Measurements from ENCODE around the gene TMTC1.

DNA sequence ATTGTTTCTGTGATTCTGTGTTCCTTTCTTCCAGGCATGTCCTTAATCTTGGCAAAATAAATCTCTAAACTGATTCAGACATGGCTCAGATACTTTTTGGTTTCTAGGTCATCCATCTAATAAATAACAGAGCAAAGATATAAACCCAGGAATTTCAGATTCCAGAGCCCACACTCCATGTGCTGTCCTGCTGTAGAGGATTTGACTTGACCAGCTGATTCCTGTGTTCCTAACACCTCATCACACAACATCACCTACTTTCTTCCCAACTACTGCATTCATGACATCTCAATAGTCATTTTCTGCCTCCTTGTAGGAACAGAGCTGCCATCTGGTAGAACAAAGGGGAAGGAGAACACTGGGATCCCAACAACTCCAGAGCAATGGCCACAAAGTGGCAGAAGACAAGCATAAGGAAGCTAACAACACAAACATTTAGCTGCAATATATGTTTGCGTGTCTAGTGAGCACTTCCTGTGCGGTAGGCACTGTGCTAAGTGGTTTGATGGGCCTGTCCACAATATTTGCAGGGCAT lies 194.4 kb downstream of the TMTC1 start:
- TF ChIP-seq ZNF274 (IDR thresholded peaks at IDR 0.05; ENCODE audit: low read depth, low read length), result no peak
- TF ChIP-seq YY1 (IDR thresholded peaks at IDR 0.05; ENCODE audit: insufficient read depth, insufficient read length), result no peak
- no peak for TF ChIP-seq SUZ12 (IDR thresholded peaks at IDR 0.05; ENCODE audit: extremely low read depth, insufficient read depth, insufficient read length)
